K562 (cell line): ENCODE data around the gene GRB10. TPM values are rescaled to one million over a fixed set of nuclear protein-coding genes. Genes with fewer than 3 reads are reported as not detected.

Experiments
- ATAC-seq: fragments of 200-7000 bp; cut with Tn5 transposase; 3 replicates; pipeline ENCODE4 v1.9.1; 2020; ENCODE audit warnings: moderate library complexity
- BruUV-seq: library from RNA; stranded (reverse); fragments of 400-500 nt; replicated peaks from 2 replicates; lab custom pipeline; 2021; lab: Mats Ljungman, UMichigan
- CTCF ChIA-PET: fragments of 300-600 bp; formaldehyde crosslinking; extraction: SDS; loops from one replicate; lab custom pipeline; 2021; ENCODE audit warnings: low intra/inter-chr PET ratio; lab: Yijun Ruan, JAX
- POLR2A ChIA-PET: fragments of 300-600, 350-650 bp; sonication (Branson Sonifier 250); formaldehyde crosslinking; extraction: SDS; loops from one replicate; lab custom pipeline; 2021; ENCODE audit warnings: antibody characterized with exemption, inconsistent platforms; lab: Yijun Ruan, JAX
- DNase-seq, 4 experiments: peaks; one replicate each; pipeline versions ENCODE4 v3.0.0 to v3.0.0-alpha.2; 2011 to 2018; ENCODE audit warnings: low spot score in 3 of 4, mixed read lengths in 3 of 4; ENCODE audit errors: extremely low read depth in 1 of 4
- FAIRE-seq: peaks from 2 replicates; lab custom pipeline; 2011; peaks lifted over from hg19 to GRCh38; lab: Jason Lieb, UNC
- H2AFZ ChIP-seq: 2 replicates; pipeline ENCODE4 v1.6.0; 2011; ENCODE audit warnings: low read depth, low read length, control low read depth, inconsistent platforms
- H3K27ac ChIP-seq: fragments of 200-600 bp; 3 replicates; pipeline ENCODE4 v1.8.0; 2011; ENCODE audit warnings: low read depth, mild to moderate bottlenecking, control low read depth, inconsistent platforms, low read length, moderate library complexity, mixed read lengths; ENCODE audit errors: extremely low read depth
- H3K27me3 ChIP-seq, 2 experiments: fragments of 300-600 bp in 1 of 2; 2 replicates in 1 of 2; 3 replicates in 1 of 2; pipeline versions ENCODE4 v1.6.0 to v1.8.0; 2011; ENCODE audit warnings: inconsistent platforms in 2 of 2, low read length in 2 of 2, mild to moderate bottlenecking in 1 of 2, mixed read lengths in 1 of 2, moderate library complexity in 1 of 2; ENCODE audit not compliant: control insufficient read depth in 2 of 2, insufficient read depth in 2 of 2
- H3K36me3 ChIP-seq: fragments of 300-600 bp; 3 replicates; pipeline ENCODE4 v1.8.0; 2011; ENCODE audit warnings: mild to moderate bottlenecking, low read length, inconsistent platforms; ENCODE audit not compliant: control insufficient read depth, insufficient read depth
- H3K4me1 ChIP-seq, 2 experiments: fragments of 200-600 bp in 1 of 2; replicated peaks in 1 of 2; 2 replicates in 1 of 2; 3 replicates in 1 of 2; pipeline versions ENCODE4 v1.5.1 to v1.8.0; 2011; ENCODE audit warnings: inconsistent platforms in 2 of 2, low read length in 2 of 2, mild to moderate bottlenecking in 1 of 2, mixed read lengths in 1 of 2, moderate library complexity in 1 of 2; ENCODE audit not compliant: control insufficient read depth in 2 of 2, insufficient read depth in 2 of 2
- H3K4me2 ChIP-seq: 2 replicates; pipeline ENCODE4 v1.6.1; 2011; ENCODE audit warnings: low read length, control low read depth, inconsistent platforms, mixed read lengths; ENCODE audit not compliant: insufficient read depth
- H3K4me3 ChIP-seq: fragments of 200-600 bp; sonication (generic), shearing (Covaris generic); 2 replicates; pipeline ENCODE4 v1.5.1; 2016; ENCODE audit warnings: control low read depth, inconsistent platforms
- H3K79me2 ChIP-seq: fragments of 200-600 bp; 3 replicates; pipeline ENCODE4 v1.8.0; 2011; ENCODE audit warnings: low read length, inconsistent platforms; ENCODE audit not compliant: control insufficient read depth, insufficient read depth
- H3K9ac ChIP-seq, 2 experiments: 2 replicates each; pipeline versions ENCODE4 v1.6.0 to v1.6.1; 2011; ENCODE audit warnings: low read depth in 2 of 2, low read length in 2 of 2, control low read depth in 1 of 2, inconsistent platforms in 1 of 2, mild to moderate bottlenecking in 1 of 2, mixed read lengths in 1 of 2; ENCODE audit not compliant: insufficient read depth in 1 of 2
- H3K9me1 ChIP-seq: one replicate; pipeline ENCODE4 v1.6.0; 2011; ENCODE audit warnings: inconsistent platforms, mild to moderate bottlenecking, low read length, moderate library complexity; ENCODE audit not compliant: control insufficient read depth, insufficient read depth
- H3K9me3 ChIP-seq: replicated peaks from 2 replicates; pipeline ENCODE4 v1.5.1; 2011; ENCODE audit warnings: low read depth, low read length, inconsistent platforms; ENCODE audit not compliant: control insufficient read depth, insufficient read depth
- H4K20me1 ChIP-seq: replicated peaks from 2 replicates; pipeline ENCODE4 v1.6.1; 2011; ENCODE audit warnings: low read length, inconsistent platforms, mixed read lengths; ENCODE audit not compliant: control insufficient read depth, insufficient read depth
- CBFA2T3 ChIP-seq: fragments of 450-650 bp; IDR thresholded peaks from 2 replicates; pipeline ENCODE4 v1.6.1; 2017
- ERF ChIP-seq: fragments of 450-650 bp; formaldehyde crosslinking; IDR thresholded peaks from 2 replicates; pipeline ENCODE4 v1.4.0; 2020; ENCODE audit warnings: mild to moderate bottlenecking, mixed read lengths
- GATAD2B ChIP-seq: fragments of 450-650 bp; IDR thresholded peaks from 2 replicates; pipeline ENCODE4 v1.6.1; 2017; ENCODE audit warnings: mild to moderate bottlenecking, borderline replicate concordance
- NR1H2 ChIP-seq: sonication (generic); formaldehyde crosslinking; IDR thresholded peaks from 2 replicates; pipeline ENCODE4 v1.4.0; 2020; ENCODE audit warnings: mild to moderate bottlenecking, missing genetic modification reagents
- RFX1 ChIP-seq: fragments of 450-650 bp; IDR thresholded peaks from 2 replicates; pipeline ENCODE4 v1.6.1; 2016; ENCODE audit warnings: mild to moderate bottlenecking, moderate library complexity
- RFX7 ChIP-seq: fragments of 250-450 bp; sonication (Bioruptor Pico); IDR thresholded peaks from 2 replicates; pipeline ENCODE4 v1.5.1; 2021; ENCODE audit warnings: mild to moderate bottlenecking
- SOX6 ChIP-seq: fragments of 450-650 bp; IDR thresholded peaks from 2 replicates; pipeline ENCODE4 v1.6.1; 2014; ENCODE audit warnings: mild to moderate bottlenecking
- SRSF1 ChIP-seq: fragments of 200-400 bp; formaldehyde crosslinking; IDR thresholded peaks from 2 replicates; pipeline ENCODE4 v1.6.1; 2017; ENCODE audit warnings: mild to moderate bottlenecking, low read depth, low read length, moderate library complexity
- WGBS: fragments of 100-300 bp; shearing (Covaris generic); methylation state at CpG from one replicate; pipeline ENCODE4 v1.1.6; 2016; ENCODE audit warnings: low coverage, mixed read lengths; ENCODE audit not compliant: insufficient coverage; ENCODE audit errors: missing lambda C conversion rate; 5-methylcytosine and 5-hydroxymethylcytosine counted together
- in situ Hi-C: fragments of 300-500 bp; cut with MboI; formaldehyde crosslinking; loops from 4 replicates; pipeline ENCODE4 v1.15.0; 2018; ENCODE audit warnings: inconsistent platforms, mixed read lengths
- intact Hi-C: fragments of 100-400 bp; cut with micrococcal nuclease; formaldehyde crosslinking; loops from 2 replicates; pipeline ENCODE4 v1.14.2; 2022
- polyA plus RNA-seq, 8 experiments: library from polyadenylated mRNA; depleted of rRNA in 4 of 8; stranded (reverse) in 5 of 8; unstranded in 3 of 8; fragments of >200 nt; fragmentation: Nextera tagmentation in 2 of 8; fragmentation: Illumina TruSeq in 1 of 8; extraction: Ambion mirVana in 2 of 8; extraction: Trizol in 1 of 8; gene quantifications; 2 replicates each; pipeline versions ENCODE4 v1.2.1 to v1.2.3, GENCODE V29; 2011 to 2014; ENCODE audit warnings: inconsistent platforms in 1 of 8, missing spikeins in 1 of 8
- total RNA-seq, 7 experiments: library from RNA; depleted of rRNA in 6 of 7; stranded (reverse); fragments of >200 nt in 6 of 7; fragmentation: Illumina TruSeq in 2 of 7; extraction: Trizol in 2 of 7; gene quantifications; 2 replicates each; pipeline versions ENCODE4 v1.2.1 to v1.2.3, GENCODE V29; 2011 to 2021; ENCODE audit warnings: low replicate concordance in 1 of 7
- TF ChIP-seq, protein P1 (sequence below): fragments of 450-650 bp; IDR thresholded peaks from 2 replicates; pipeline ENCODE4 v1.6.1; 2017; ENCODE audit warnings: antibody characterized with exemption, mild to moderate bottlenecking
- TF ChIP-seq, protein P2 (sequence below): fragments of 450-650 bp; formaldehyde crosslinking; conservative IDR thresholded peaks from 2 replicates; pipeline ENCODE4 v1.4.0; 2022; ENCODE audit warnings: mild to moderate bottlenecking, missing genetic modification characterization
- TF ChIP-seq, protein P3 (sequence below): sonication (generic); formaldehyde crosslinking; IDR thresholded peaks from 2 replicates; pipeline ENCODE4 v1.9.0; 2022; ENCODE audit warnings: mild to moderate bottlenecking, missing genetic modification reagents

Gene GRB10
- total and polyA plus RNA-seq, 9 of the 15 experiments (the other 6 are each of a cell fraction or from before 2014, with no cell fraction given), result 8.9 to 88.5 (median 40.7) TPM

DNA sequence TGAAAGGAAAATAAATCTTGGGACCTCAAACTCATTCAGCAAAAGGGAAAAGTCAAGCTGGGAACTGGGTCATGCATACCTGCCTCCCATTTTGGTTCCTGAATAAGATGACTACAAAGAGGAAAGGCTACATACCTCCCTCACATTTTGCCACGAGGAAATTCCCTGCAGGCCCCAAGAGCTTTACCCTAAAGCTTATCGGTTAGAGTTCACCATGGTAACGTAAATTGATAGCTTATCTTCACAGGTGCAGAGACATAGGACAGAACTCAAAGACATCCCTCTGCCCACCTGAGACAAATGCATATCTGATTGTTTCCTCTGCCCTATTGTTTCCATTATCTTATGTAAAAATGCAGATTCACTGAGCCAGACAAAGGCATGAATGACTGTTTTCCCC lies 31.5 kb upstream of the GRB10 start:
- ATAC-seq (no peak), DNase-seq (no peak), FAIRE-seq (no peak)
- no TSS peak for BruUV-seq
- TF ChIP-seq GATAD2B, result no peak
- no peak for TF ChIP-seq RFX7
- peak; percentile 34; the same call in 1 of the 2 replicates for TF ChIP-seq SOX6
- no peak for TF ChIP-seq SRSF1
- 0 out of 2 replicates have a peak, but pooled peaks have one; percentile 7 for TF ChIP-seq CBFA2T3
- TF ChIP-seq, protein P1, sequence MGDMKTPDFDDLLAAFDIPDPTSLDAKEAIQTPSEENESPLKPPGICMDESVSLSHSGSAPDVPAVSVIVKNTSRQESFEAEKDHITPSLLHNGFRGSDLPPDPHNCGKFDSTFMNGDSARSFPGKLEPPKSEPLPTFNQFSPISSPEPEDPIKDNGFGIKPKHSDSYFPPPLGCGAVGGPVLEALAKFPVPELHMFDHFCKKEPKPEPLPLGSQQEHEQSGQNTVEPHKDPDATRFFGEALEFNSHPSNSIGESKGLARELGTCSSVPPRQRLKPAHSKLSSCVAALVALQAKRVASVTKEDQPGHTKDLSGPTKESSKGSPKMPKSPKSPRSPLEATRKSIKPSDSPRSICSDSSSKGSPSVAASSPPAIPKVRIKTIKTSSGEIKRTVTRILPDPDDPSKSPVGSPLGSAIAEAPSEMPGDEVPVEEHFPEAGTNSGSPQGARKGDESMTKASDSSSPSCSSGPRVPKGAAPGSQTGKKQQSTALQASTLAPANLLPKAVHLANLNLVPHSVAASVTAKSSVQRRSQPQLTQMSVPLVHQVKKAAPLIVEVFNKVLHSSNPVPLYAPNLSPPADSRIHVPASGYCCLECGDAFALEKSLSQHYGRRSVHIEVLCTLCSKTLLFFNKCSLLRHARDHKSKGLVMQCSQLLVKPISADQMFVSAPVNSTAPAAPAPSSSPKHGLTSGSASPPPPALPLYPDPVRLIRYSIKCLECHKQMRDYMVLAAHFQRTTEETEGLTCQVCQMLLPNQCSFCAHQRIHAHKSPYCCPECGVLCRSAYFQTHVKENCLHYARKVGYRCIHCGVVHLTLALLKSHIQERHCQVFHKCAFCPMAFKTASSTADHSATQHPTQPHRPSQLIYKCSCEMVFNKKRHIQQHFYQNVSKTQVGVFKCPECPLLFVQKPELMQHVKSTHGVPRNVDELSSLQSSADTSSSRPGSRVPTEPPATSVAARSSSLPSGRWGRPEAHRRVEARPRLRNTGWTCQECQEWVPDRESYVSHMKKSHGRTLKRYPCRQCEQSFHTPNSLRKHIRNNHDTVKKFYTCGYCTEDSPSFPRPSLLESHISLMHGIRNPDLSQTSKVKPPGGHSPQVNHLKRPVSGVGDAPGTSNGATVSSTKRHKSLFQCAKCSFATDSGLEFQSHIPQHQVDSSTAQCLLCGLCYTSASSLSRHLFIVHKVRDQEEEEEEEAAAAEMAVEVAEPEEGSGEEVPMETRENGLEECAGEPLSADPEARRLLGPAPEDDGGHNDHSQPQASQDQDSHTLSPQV, result no peak
- TF ChIP-seq NR1H2 (CRISPR knock-in tag), result no peak
- no peak for TF ChIP-seq ERF (CRISPR knock-in tag)
- TF ChIP-seq, protein P2, sequence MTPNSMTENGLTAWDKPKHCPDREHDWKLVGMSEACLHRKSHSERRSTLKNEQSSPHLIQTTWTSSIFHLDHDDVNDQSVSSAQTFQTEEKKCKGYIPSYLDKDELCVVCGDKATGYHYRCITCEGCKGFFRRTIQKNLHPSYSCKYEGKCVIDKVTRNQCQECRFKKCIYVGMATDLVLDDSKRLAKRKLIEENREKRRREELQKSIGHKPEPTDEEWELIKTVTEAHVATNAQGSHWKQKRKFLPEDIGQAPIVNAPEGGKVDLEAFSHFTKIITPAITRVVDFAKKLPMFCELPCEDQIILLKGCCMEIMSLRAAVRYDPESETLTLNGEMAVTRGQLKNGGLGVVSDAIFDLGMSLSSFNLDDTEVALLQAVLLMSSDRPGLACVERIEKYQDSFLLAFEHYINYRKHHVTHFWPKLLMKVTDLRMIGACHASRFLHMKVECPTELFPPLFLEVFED (CRISPR knock-in tag), result no peak
- TF ChIP-seq RFX1, result peak; percentile 44
- TF ChIP-seq, protein P3, sequence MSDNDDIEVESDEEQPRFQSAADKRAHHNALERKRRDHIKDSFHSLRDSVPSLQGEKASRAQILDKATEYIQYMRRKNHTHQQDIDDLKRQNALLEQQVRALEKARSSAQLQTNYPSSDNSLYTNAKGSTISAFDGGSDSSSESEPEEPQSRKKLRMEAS (CRISPR knock-in tag), result no peak
- Histone ChIP-seq H4K20me1 (0 out of 2 replicates have a peak, but pooled peaks cover 5% of the 10 kb centered on the region), H3K27me3 (peaks cover 9% of the 10 kb centered on the region in 2 experiments; a peak in 4 of 5 replicates), H3K4me3 (no peak overlapping the region), H2AFZ (no peak overlapping the region), H3K27ac (no peak overlapping the region), H3K9me3 (no peaks in the 10 kb centered on the region), H3K4me1 (peaks cover 0 to 6% of the 10 kb centered on the region in 2 experiments; a peak in 1 of 5 replicates), H3K36me3 (no peaks in the 10 kb centered on the region), H3K9me1 (no peaks in the 10 kb centered on the region), H3K9ac (no peak overlapping the region), H3K79me2 (no peaks in the 10 kb centered on the region), H3K4me2 (no peak overlapping the region)
- WGBS, result 3% methylated on average over 3 of the region's 3 CpGs
- POLR2A ChIA-PET, result interaction anchor here (1.3 kb wide), 1 partner anchor 11 kb away, joined by 3 read pairs; no protein-coding TSS in a partner anchor
- in situ Hi-C loops, result no loop called here
- intact Hi-C loops, result no loop called here
- CTCF ChIA-PET, result no interaction called here
